GM18520 (cell line): ENCODE results near the gene POC1A.
A peak's percentile ranks its signal among the peaks of the same experiment; 100 is the strongest.

ENCODE experiments used
- ATAC-seq: cut with Tn5 transposase; IDR thresholded peaks from one replicate; pipeline ENCODE4 v1.9.1; 2021; ENCODE audit not compliant: unreplicated experiment

The POC1A gene

GRCh38 chr3:52070724-52071621 lies 83.2 kb downstream of the POC1A start:
- ATAC-seq = no peak

- ATAC-seq = no peak
Measured at GRCh38 chr3:52069855-52070254, 84.4 kb downstream of the POC1A start.

- ATAC-seq = no peak
Measured at GRCh38 chr3:52069135-52069534, 85.1 kb downstream of the POC1A start.

GRCh38 chr3:52068730-52069129 lies 85.5 kb downstream of the POC1A start:
- ATAC-seq = no peak

- no peak for ATAC-seq
Measured at GRCh38 chr3:52068055-52068571, 86.1 kb downstream of the POC1A start.

GRCh38 chr3:52067526-52067925 lies 86.7 kb downstream of the POC1A start:
- ATAC-seq = no peak

- ATAC-seq = no peak
Measured at GRCh38 chr3:52067046-52067445, 87.2 kb downstream of the POC1A start.

GRCh38 chr3:52065264-52065756 lies 88.9 kb downstream of the POC1A start:
- no peak for ATAC-seq

- no peak for ATAC-seq
Measured at GRCh38 chr3:52064561-52064960, 89.7 kb downstream of the POC1A start.

- no peak for ATAC-seq
Measured at GRCh38 chr3:52063026-52063723, 91.0 kb downstream of the POC1A start.

GRCh38 chr3:52062505-52062904 lies 91.7 kb downstream of the POC1A start:
- no peak for ATAC-seq

GRCh38 chr3:52061121-52061910 lies 92.9 kb downstream of the POC1A start:
- no peak for ATAC-seq

GRCh38 chr3:52059781-52060180 lies 94.4 kb downstream of the POC1A start:
- no peak for ATAC-seq

- no peak for ATAC-seq
Measured at GRCh38 chr3:52057812-52058495, 96.3 kb downstream of the POC1A start.

- peak; percentile 80 for ATAC-seq
Measured at GRCh38 chr3:52056968-52057811, 97.0 kb downstream of the POC1A start.

- ATAC-seq = peak; percentile 24
Measured at GRCh38 chr3:52056521-52056967, 97.7 kb downstream of the POC1A start, which contains the start of gene DUSP7. Gene DUSP7, minus strand, starts transcription at chr3:52056571. Its CDS starts 205 bp downstream, at chr3:52056366.

GRCh38 chr3:52055537-52056351 lies 98.5 kb downstream of the POC1A start:
- peak; percentile 12 for ATAC-seq
